ENCODE results near the gene VTI1A.

- no peak for TF ChIP-seq CTCF (IDR thresholded peaks at IDR 0.05)
- TF ChIP-seq POLR2A (IDR thresholded peaks at IDR 0.05): no peak
These were observed 202.2 kb downstream of the VTI1A start for GRCh38 chr10:112649006-112649821.

Measured in thyroid gland (tissue), 4 donors.